GM12875 (cell line): ENCODE results near the gene SCFD2.

Experiments
- H3K4me3 ChIP-seq: one replicate; pipeline ENCODE4 v1.5.1; 2011; ENCODE audit warnings: low read depth, low read length, control low read depth
- TF ChIP-seq, protein P1 (sequence below): IDR thresholded peaks from 2 replicates; pipeline ENCODE4 v1.5.1; 2011; ENCODE audit warnings: low read depth, mild to moderate bottlenecking, control low read depth, inconsistent platforms, low read length, moderate library complexity, borderline replicate concordance; ENCODE audit not compliant: insufficient read depth

Gene SCFD2

GRCh38 chr4:53194727-53195126 lies 171.1 kb downstream of the SCFD2 start:
- TF ChIP-seq, protein P1, sequence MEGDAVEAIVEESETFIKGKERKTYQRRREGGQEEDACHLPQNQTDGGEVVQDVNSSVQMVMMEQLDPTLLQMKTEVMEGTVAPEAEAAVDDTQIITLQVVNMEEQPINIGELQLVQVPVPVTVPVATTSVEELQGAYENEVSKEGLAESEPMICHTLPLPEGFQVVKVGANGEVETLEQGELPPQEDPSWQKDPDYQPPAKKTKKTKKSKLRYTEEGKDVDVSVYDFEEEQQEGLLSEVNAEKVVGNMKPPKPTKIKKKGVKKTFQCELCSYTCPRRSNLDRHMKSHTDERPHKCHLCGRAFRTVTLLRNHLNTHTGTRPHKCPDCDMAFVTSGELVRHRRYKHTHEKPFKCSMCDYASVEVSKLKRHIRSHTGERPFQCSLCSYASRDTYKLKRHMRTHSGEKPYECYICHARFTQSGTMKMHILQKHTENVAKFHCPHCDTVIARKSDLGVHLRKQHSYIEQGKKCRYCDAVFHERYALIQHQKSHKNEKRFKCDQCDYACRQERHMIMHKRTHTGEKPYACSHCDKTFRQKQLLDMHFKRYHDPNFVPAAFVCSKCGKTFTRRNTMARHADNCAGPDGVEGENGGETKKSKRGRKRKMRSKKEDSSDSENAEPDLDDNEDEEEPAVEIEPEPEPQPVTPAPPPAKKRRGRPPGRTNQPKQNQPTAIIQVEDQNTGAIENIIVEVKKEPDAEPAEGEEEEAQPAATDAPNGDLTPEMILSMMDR, result no peak

DNA sequence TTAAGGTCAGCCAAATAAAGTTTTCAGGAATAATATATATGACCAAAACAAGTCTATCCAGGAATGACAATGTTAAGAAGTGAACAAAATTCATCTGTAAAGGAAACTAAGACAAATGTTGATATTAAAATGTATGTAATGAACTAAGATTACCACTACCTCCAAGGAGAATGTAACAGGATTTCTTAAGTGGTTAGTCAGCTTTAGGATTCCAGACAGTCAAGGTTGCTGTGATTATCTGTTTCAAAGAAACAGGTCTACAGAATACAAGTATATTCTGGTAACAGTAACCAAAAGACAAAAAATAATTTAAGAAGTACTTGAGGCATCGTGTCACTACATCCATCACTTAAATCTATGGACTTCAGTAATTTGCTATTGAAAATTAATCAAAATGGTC lies 172.8 kb downstream of the SCFD2 start:
- TF ChIP-seq, protein P1, result no peak
- no peak overlapping the region for H3K4me3 ChIP-seq

More at GRCh38 chr4:53194727-53195126, 171.1 kb downstream of the SCFD2 start:
- H3K4me3 ChIP-seq, result no peak overlapping the region

DNA sequence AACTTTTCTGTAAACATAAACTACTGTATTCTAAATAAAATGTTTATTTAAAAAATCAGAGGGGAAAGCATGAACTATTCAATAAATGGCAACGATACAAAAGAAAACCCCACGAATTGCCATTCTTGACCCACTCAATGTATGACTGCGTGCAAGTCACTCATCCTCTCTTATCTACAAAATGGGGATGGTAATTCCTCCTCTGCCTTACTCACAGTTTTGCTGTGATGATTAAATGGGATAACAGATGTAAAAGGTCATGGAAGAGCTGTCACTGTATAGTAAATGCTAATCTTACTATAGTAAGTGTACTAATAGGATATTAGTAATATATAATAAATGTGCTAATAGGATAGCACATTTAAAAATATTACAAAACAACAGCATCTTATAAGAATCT lies 173.4 kb downstream of the SCFD2 start:
- H3K4me3 ChIP-seq, result no peak overlapping the region
- TF ChIP-seq, protein P1, result no peak

GRCh38 chr4:53191997-53192396 lies 173.9 kb downstream of the SCFD2 start:
- TF ChIP-seq, protein P1, result no peak
- H3K4me3 ChIP-seq, result no peak overlapping the region

DNA sequence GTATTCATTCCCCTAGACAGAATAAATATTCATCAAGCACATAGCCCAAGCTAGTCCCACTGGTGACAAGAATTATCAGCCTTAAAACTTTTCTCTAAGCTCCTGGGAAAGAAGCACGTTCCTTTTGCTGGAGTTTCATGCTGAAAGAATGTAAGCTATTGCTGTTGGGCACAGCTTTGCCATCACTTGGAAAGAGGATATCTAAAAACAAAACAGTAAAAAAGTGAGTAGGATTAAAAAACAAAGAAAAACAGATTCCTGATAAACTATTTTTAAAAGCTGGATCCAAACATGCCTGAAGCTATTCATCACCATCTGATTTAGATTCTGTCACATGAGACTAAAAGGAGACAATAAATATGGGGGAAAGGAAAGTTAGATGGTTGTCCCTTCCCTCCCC lies 176.8 kb downstream of the SCFD2 start:
- TF ChIP-seq, protein P1, result no peak
- H3K4me3 ChIP-seq, result no peak overlapping the region

GRCh38 chr4:53186714-53187358 lies 179.0 kb downstream of the SCFD2 start:
- TF ChIP-seq, protein P1, result no peak
- no peak overlapping the region for H3K4me3 ChIP-seq

GRCh38 chr4:53185869-53186585 lies 179.8 kb downstream of the SCFD2 start:
- TF ChIP-seq, protein P1, result no peak
- no peak overlapping the region for H3K4me3 ChIP-seq
